Measurements from ENCODE around the gene TDRD7.

The TDRD7 gene

GRCh38 chr9:97431549-97432143, 19.8 kb downstream of the TDRD7 start:
- Histone ChIP-seq H2AFZ (ENCODE audit: low read length) (no peak overlapping the region), H3K4me3 (ENCODE audit: low read depth, low read length, poor library complexity, severe bottlenecking) (no peak overlapping the region), H3K9me2 (ENCODE audit: low read depth, low read length) (no peaks in the 10 kb centered on the region), H3F3A (ENCODE audit: insufficient read depth, low read length) (no peaks in the 10 kb centered on the region), H3K36me3 (ENCODE audit: insufficient read depth, low read length) (no peaks in the 10 kb centered on the region), H3K4me2 (ENCODE audit: low read length) (no peak overlapping the region), H3K4me1 (ENCODE audit: insufficient read depth, low read length, severe bottlenecking) (no peaks in the 10 kb centered on the region), H3K27me3 (ENCODE audit: insufficient read depth, low read length) (no peaks in the 10 kb centered on the region), H3K9ac (ENCODE audit: low read length) (no peak overlapping the region), H3K27ac (ENCODE audit: low read depth, low read length, poor library complexity, severe bottlenecking) (no peak overlapping the region), H3K79me2 (ENCODE audit: insufficient read depth, low read length) (no peaks in the 10 kb centered on the region), H4K20me1 (ENCODE audit: insufficient read depth, low read length) (no peaks in the 10 kb centered on the region), H3K9me3 (ENCODE audit: low read length) (no peaks in the 10 kb centered on the region)
- TF ChIP-seq EZH2 (IDR thresholded peaks at IDR 0.05; ENCODE audit: borderline replicate concordance, low read length) (no peak), CTCF (IDR thresholded peaks at IDR 0.05; ENCODE audit: low read length) (no peak)

GRCh38 chr9:97437051-97437600, 25.2 kb downstream of the TDRD7 start:
- H3K9me3 ChIP-seq (ENCODE audit: low read length), result no peaks in the 10 kb centered on the region
- no peaks in the 10 kb centered on the region for H4K20me1 ChIP-seq (ENCODE audit: insufficient read depth, low read length)
- no peaks in the 10 kb centered on the region for H3K36me3 ChIP-seq (ENCODE audit: insufficient read depth, low read length)
- no peak overlapping the region for H3K27ac ChIP-seq (ENCODE audit: low read depth, low read length, poor library complexity, severe bottlenecking)
- no peak overlapping the region for H3K4me2 ChIP-seq (ENCODE audit: low read length)
- no peak for TF ChIP-seq CTCF (IDR thresholded peaks at IDR 0.05; ENCODE audit: low read length)
- no peak for TF ChIP-seq EZH2 (IDR thresholded peaks at IDR 0.05; ENCODE audit: borderline replicate concordance, low read length)
- no peaks in the 10 kb centered on the region for H3K9me2 ChIP-seq (ENCODE audit: low read depth, low read length)
- H3K79me2 ChIP-seq (ENCODE audit: insufficient read depth, low read length), result no peaks in the 10 kb centered on the region
- no peak overlapping the region for H3K4me3 ChIP-seq (ENCODE audit: low read depth, low read length, poor library complexity, severe bottlenecking)
- H2AFZ ChIP-seq (ENCODE audit: low read length), result no peak overlapping the region
- no peaks in the 10 kb centered on the region for H3K4me1 ChIP-seq (ENCODE audit: insufficient read depth, low read length, severe bottlenecking)
- no peak overlapping the region for H3K9ac ChIP-seq (ENCODE audit: low read length)
- H3F3A ChIP-seq (ENCODE audit: insufficient read depth, low read length), result no peaks in the 10 kb centered on the region
- H3K27me3 ChIP-seq (ENCODE audit: insufficient read depth, low read length), result no peaks in the 10 kb centered on the region

- TF ChIP-seq CTCF (IDR thresholded peaks at IDR 0.05; ENCODE audit: low read length) (no peak), EZH2 (IDR thresholded peaks at IDR 0.05; ENCODE audit: borderline replicate concordance, low read length) (no peak)
- Histone ChIP-seq H3K9ac (ENCODE audit: low read length) (no peak overlapping the region), H3K27ac (ENCODE audit: low read depth, low read length, poor library complexity, severe bottlenecking) (no peak overlapping the region), H3K4me1 (ENCODE audit: insufficient read depth, low read length, severe bottlenecking) (no peaks in the 10 kb centered on the region), H3K4me3 (ENCODE audit: low read depth, low read length, poor library complexity, severe bottlenecking) (no peak overlapping the region), H2AFZ (ENCODE audit: low read length) (no peak overlapping the region), H3K9me2 (ENCODE audit: low read depth, low read length) (no peaks in the 10 kb centered on the region), H3F3A (ENCODE audit: insufficient read depth, low read length) (no peaks in the 10 kb centered on the region), H3K9me3 (ENCODE audit: low read length) (no peaks in the 10 kb centered on the region), H3K4me2 (ENCODE audit: low read length) (no peak overlapping the region), H4K20me1 (ENCODE audit: insufficient read depth, low read length) (no peaks in the 10 kb centered on the region), H3K36me3 (ENCODE audit: insufficient read depth, low read length) (no peaks in the 10 kb centered on the region), H3K27me3 (ENCODE audit: insufficient read depth, low read length) (no peaks in the 10 kb centered on the region), H3K79me2 (ENCODE audit: insufficient read depth, low read length) (no peaks in the 10 kb centered on the region)
These were observed 26.4 kb downstream of the TDRD7 start for GRCh38 chr9:97438257-97438656.

All from OCI-LY1 (cell line).